GM23248 (cell line): ENCODE measurements around the gene NPIPA5.
"Not testable (repeated sequence)": the region's sequence is repeated elsewhere in the genome, so short reads cannot be mapped to it uniquely, and the experiment has no call there.

Source experiments
- EZH2 ChIP-seq: fragments of 200-600 bp; sonication (generic); IDR thresholded peaks from 2 replicates; pipeline ENCODE4 v1.6.1; 2018; ENCODE audit warnings: antibody characterized with exemption, mild to moderate bottlenecking; ENCODE audit not compliant: insufficient read depth, poor library complexity, severe bottlenecking
- EZH2phosphoT487 ChIP-seq: fragments of 200-600 bp; sonication (generic); IDR thresholded peaks from 2 replicates; pipeline ENCODE4 v1.6.1; 2018; ENCODE audit warnings: antibody characterized with exemption, moderate library complexity, mild to moderate bottlenecking, low read depth; ENCODE audit not compliant: insufficient read depth

- not testable (repeated sequence) for TF ChIP-seq EZH2, EZH2phosphoT487
These were observed 29.4 kb downstream of the NPIPA5 start for GRCh38 chr16:15348721-15349120.
